SU-DHL-6 (cell line): Measurements from ENCODE around the gene FGFR3.

ENCODE experiments used
- H2AFZ ChIP-seq: fragments of 200-600 bp; sonication (generic); 2 replicates; pipeline ENCODE4 v1.6.1; 2014; ENCODE audit warnings: low read depth, mild to moderate bottlenecking, moderate library complexity, mixed read lengths, antibody characterized with exemption, low read length; ENCODE audit not compliant: severe bottlenecking
- H3F3A ChIP-seq: fragments of 200-600 bp; shearing (Covaris generic); 2 replicates; pipeline ENCODE4 v1.6.0; 2016; ENCODE audit warnings: antibody characterized with exemption, mild to moderate bottlenecking; ENCODE audit not compliant: insufficient read depth
- H3K27ac ChIP-seq: fragments of 200-600 bp; sonication (generic); 2 replicates; pipeline ENCODE4 v1.5.1; 2016; ENCODE audit warnings: low read depth, mild to moderate bottlenecking, low read length, moderate library complexity, mixed read lengths
- H3K27me3 ChIP-seq: fragments of 200-600 bp; sonication (generic), shearing (Covaris generic); 2 replicates; pipeline ENCODE4 v1.6.0; 2014; ENCODE audit warnings: mild to moderate bottlenecking, low read length
- H3K36me3 ChIP-seq: fragments of 200-600 bp; sonication (generic); 2 replicates; pipeline ENCODE4 v1.6.1; 2014; ENCODE audit warnings: mild to moderate bottlenecking, low read length, mixed read lengths
- H3K4me2 ChIP-seq: fragments of 300-600, 200-600 bp; shearing (Covaris generic), sonication (generic); 2 replicates; pipeline ENCODE4 v1.6.0; 2014; ENCODE audit warnings: low read length, low read depth, mild to moderate bottlenecking; ENCODE audit not compliant: poor library complexity, severe bottlenecking
- H3K4me3 ChIP-seq: fragments of 200-600 bp; sonication (generic); 2 replicates; pipeline ENCODE4 v1.5.1; 2014; ENCODE audit warnings: antibody characterized with exemption, low read length, mild to moderate bottlenecking, mixed read lengths; ENCODE audit not compliant: insufficient read depth, poor library complexity, severe bottlenecking
- H3K79me2 ChIP-seq: fragments of 200-600 bp; sonication (generic); 2 replicates; pipeline ENCODE4 v1.6.1; 2014; ENCODE audit warnings: mild to moderate bottlenecking, low read length, moderate library complexity; ENCODE audit not compliant: insufficient read depth
- H3K9ac ChIP-seq: fragments of 200-600 bp; sonication (generic); 2 replicates; pipeline ENCODE4 v1.7.0; 2014; ENCODE audit warnings: mild to moderate bottlenecking, low read length
- H3K9me2 ChIP-seq: fragments of 200-600 bp; sonication (generic); replicated peaks from 2 replicates; pipeline ENCODE4 v1.6.1; 2014; ENCODE audit warnings: low read length; ENCODE audit not compliant: insufficient read depth
- H3K9me3 ChIP-seq: fragments of 200-600 bp; sonication (generic); 2 replicates; pipeline ENCODE4 v1.6.1; 2014; ENCODE audit warnings: low read length, mixed read lengths; ENCODE audit not compliant: insufficient read depth
- H4K20me1 ChIP-seq: fragments of 200-600 bp; sonication (generic); 2 replicates; pipeline ENCODE4 v1.6.1; 2014; ENCODE audit warnings: low read depth, mild to moderate bottlenecking, antibody characterized with exemption, low read length, moderate library complexity, mixed read lengths
- CTCF ChIP-seq: fragments of 200-600 bp; sonication (generic); IDR thresholded peaks from one replicate; pipeline ENCODE4 v1.5.1; 2017; ENCODE audit warnings: antibody characterized with exemption, mild to moderate bottlenecking, low read length, moderate library complexity; ENCODE audit not compliant: insufficient read depth, poor library complexity, severe bottlenecking
- EZH2phosphoT487 ChIP-seq: fragments of 200-600 bp; sonication (generic), shearing (Covaris generic); conservative IDR thresholded peaks from 2 replicates; pipeline ENCODE4 v1.6.1; 2018; ENCODE audit warnings: mild to moderate bottlenecking, antibody characterized with exemption, low read length, moderate library complexity, mixed read lengths

The FGFR3 gene

GRCh38 chr4:1830234-1830633 lies 37.1 kb downstream of the FGFR3 start:
- Histone ChIP-seq H3K79me2 (no peaks in the 10 kb centered on the region), H2AFZ (no peak overlapping the region), H3K4me2 (no peak overlapping the region), H4K20me1 (no peaks in the 10 kb centered on the region), H3K9me3 (no peaks in the 10 kb centered on the region), H3K4me3 (no peak overlapping the region), H3F3A (0 out of 2 replicates have a peak, but pooled peaks cover 4% of the 10 kb centered on the region), H3K36me3 (no peaks in the 10 kb centered on the region; the same call in 1 of the 2 replicates), H3K27ac (no peak overlapping the region), H3K27me3 (no peaks in the 10 kb centered on the region), H3K9me2 (no peaks in the 10 kb centered on the region), H3K9ac (no peak overlapping the region)
- TF ChIP-seq CTCF (no peak), EZH2phosphoT487 (no peak)

- Histone ChIP-seq H3K27ac (no peak overlapping the region), H3K4me2 (no peak overlapping the region), H3K79me2 (no peaks in the 10 kb centered on the region), H3K9ac (no peak overlapping the region), H4K20me1 (no peaks in the 10 kb centered on the region), H3K9me3 (no peaks in the 10 kb centered on the region), H2AFZ (no peak overlapping the region), H3K9me2 (no peaks in the 10 kb centered on the region), H3K27me3 (no peaks in the 10 kb centered on the region), H3K4me3 (no peak overlapping the region), H3F3A (0 out of 2 replicates have a peak, but pooled peaks cover 4% of the 10 kb centered on the region), H3K36me3 (no peaks in the 10 kb centered on the region; the same call in 1 of the 2 replicates)
- TF ChIP-seq EZH2phosphoT487, result no peak
- no peak for TF ChIP-seq CTCF
Measured at GRCh38 chr4:1830642-1831228, 37.6 kb downstream of the FGFR3 start.

- no peak for TF ChIP-seq EZH2phosphoT487
- no peak for TF ChIP-seq CTCF
- Histone ChIP-seq H3K4me3 (no peak overlapping the region), H3K9me2 (no peaks in the 10 kb centered on the region), H3K27me3 (no peaks in the 10 kb centered on the region), H3K9me3 (no peaks in the 10 kb centered on the region), H2AFZ (no peak overlapping the region), H3K36me3 (no peaks in the 10 kb centered on the region; the same call in 1 of the 2 replicates), H3F3A (0 out of 2 replicates have a peak, but pooled peaks cover 4% of the 10 kb centered on the region), H3K79me2 (no peaks in the 10 kb centered on the region), H3K9ac (no peak overlapping the region), H3K4me2 (no peak overlapping the region), H4K20me1 (no peaks in the 10 kb centered on the region), H3K27ac (no peak overlapping the region)
Measured at GRCh38 chr4:1831331-1831730, 38.2 kb downstream of the FGFR3 start.
